Prostate gland (tissue), 2 donors: ENCODE measurements around the gene FAM3C.

Experiments used
- POLR2AphosphoS5 ChIP-seq: sonication (generic); formaldehyde crosslinking; IDR thresholded peaks from one replicate; pipeline ENCODE4 v1.6.1; 2017; ENCODE audit warnings: antibody characterized with exemption
- TF ChIP-seq, protein P1 (sequence below), 4 experiments: fragments of 200-600 bp in 2 of 4; fragments of 450-650 bp in 2 of 4; sonication (generic) in 2 of 4; IDR thresholded peaks; 1 replicate in 3 of 4; 2 replicates in 1 of 4; pipeline ENCODE4 v1.5.1; 2016 to 2019; ENCODE audit warnings: antibody characterized with exemption in 4 of 4, mild to moderate bottlenecking in 2 of 4, moderate library complexity in 2 of 4

DNA sequence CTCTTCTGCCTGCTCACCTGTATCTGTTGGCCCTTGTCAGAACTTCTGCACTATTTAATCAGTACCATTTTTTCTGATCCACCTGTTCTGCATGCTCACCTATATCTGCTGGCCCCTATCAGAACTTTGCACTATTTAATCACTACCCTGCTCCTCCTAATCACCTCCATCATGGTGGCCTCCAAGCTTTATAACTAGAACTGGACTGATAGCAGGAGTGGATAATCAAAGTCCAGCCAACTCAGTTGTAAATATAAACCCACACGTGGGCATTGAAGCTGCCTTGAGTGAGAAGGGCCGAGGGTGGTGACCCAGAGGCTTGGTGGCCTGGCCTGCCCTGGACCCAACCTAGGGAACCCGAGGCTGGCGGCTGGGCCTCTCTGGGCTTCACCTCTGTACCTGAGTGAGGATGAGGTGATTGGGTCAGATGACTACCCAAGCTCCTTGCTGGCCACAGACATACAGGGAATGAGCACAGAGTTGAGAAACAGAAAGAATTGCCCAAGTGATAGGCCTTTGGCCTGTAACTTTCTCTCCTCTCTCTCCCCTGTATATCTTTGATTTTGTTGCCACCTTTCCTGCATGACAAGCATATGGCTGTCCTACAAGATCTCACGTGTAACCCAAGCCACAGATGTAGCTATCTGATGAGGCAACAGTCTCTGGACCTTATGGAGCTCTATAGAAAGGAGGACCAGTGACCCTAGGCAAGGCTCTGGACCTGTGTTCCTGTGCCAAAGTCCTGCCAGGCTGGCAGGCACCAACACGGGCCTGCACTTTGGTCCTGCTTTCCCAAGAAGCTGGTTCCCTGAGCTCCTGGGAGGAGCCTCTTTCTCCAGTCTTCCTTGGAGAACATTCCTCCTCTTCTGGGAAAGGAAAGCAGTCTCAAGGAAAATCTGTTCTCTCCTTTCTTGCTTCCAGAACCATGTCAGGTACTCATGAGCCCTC is 23.4 kb upstream of the FAM3C start:
- TF ChIP-seq, protein P1, sequence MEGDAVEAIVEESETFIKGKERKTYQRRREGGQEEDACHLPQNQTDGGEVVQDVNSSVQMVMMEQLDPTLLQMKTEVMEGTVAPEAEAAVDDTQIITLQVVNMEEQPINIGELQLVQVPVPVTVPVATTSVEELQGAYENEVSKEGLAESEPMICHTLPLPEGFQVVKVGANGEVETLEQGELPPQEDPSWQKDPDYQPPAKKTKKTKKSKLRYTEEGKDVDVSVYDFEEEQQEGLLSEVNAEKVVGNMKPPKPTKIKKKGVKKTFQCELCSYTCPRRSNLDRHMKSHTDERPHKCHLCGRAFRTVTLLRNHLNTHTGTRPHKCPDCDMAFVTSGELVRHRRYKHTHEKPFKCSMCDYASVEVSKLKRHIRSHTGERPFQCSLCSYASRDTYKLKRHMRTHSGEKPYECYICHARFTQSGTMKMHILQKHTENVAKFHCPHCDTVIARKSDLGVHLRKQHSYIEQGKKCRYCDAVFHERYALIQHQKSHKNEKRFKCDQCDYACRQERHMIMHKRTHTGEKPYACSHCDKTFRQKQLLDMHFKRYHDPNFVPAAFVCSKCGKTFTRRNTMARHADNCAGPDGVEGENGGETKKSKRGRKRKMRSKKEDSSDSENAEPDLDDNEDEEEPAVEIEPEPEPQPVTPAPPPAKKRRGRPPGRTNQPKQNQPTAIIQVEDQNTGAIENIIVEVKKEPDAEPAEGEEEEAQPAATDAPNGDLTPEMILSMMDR (IDR thresholded peaks at IDR 0.05): no peak
- TF ChIP-seq POLR2AphosphoS5: no peak
